HG02840 (cell line): Measurements from ENCODE around the gene TNRC6A.
"Not testable (repeated sequence)": the region's sequence is repeated elsewhere in the genome, so short reads cannot be mapped to it uniquely, and the experiment has no call there.

Experiments
- ATAC-seq: cut with Tn5 transposase; IDR thresholded peaks from one replicate; pipeline ENCODE4 v1.9.1; 2021; ENCODE audit warnings: mild to moderate bottlenecking, moderate library complexity, moderate number of reproducible peaks; ENCODE audit not compliant: unreplicated experiment, low FRiP score

Gene TNRC6A

DNA sequence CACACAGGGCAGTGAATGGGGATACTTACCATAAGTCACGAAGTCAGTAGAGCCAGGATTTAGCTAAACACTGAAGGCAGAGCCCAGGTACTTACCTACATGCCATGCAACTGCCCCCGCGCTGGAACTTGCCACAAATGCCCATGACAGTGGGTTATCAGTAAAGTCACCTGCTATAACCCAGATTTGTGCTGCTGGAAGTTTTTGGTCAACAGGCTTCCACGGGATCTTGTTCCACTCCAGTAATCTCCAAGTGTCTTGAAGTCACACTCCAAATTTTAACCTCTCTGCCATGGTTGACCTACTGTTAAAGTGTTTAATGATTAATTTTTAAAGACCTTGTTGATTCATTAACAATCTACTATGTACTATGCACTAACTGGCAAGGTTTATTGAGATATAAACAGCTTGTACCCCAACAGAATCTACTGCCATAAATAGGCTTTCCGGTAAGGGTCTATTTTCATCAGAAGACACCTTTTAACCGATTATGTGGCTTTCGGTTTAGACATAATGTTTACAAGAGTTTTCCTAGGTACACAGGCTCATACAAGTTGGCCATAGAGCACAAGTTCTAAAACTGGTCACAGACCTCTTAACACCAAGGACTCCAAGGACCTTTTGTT, 110.0 kb downstream of the TNRC6A start:
- ATAC-seq: no peak

DNA sequence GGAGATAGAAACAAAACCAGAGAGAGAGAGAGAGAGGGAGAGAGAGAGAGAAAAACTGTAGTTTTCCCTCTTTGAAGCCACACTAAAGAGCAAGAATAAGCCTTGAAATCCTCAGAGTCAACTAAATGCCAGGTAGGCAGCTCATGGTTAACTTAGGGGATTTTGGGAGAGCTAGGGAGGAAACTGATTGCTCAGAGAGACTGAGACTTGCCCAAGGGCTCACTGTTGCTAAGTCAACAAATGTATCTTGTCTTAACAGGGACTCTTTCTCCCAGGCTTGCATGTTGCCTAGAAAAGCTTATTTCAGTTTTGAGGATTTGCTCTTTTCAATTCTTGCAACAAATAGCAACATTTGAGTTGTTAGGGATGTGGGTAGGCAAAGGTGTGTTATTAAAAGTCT, 111.8 kb downstream of the TNRC6A start:
- ATAC-seq: no peak

DNA sequence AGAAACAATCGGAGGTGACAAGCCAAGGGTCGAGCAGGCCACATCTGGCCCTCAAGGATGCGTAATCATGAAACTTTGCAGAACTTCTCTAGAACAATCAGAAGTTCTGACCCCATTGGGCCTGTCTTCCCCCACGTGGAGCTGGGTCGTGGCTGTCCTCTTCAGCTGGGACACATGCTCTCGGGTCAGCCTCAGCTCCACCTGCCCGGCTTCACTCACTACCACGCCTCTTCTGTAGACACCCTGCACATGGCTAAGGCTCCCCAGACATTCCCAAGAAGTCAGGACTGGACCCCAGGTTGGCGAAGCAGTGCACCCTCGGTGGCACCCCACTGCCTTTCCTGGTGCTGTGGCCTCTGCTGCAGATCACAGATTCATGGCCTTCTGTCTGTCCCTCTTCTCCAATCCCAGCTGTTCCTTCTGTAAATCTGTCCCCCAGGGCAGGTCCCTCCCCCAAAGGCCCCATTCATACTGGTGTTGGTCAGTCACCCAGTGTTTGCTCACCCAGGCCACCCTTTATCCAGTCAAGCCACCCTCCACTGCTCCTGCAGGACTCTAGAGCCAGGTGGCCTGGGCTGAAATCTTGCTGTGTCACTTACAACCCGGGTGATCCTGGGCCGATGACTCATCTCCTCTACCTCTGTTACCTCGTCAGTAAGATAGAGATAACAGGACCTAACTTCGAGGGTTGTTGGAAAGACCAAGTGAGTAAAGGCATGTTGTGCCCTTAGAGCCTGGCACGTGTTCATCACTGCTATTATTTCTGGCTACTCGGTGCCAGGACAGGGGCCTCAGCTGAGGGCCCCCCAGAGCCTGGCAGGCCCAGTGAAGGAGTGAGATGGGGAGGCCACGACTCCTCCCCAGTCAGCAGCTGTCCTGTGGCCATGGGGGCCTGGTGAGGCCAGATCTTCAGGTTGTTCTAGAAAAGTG, 114.9 kb downstream of the TNRC6A start:
- ATAC-seq: no peak

- ATAC-seq: not testable (repeated sequence)
Measured at GRCh38 chr16:24845031-24845365, 115.5 kb downstream of the TNRC6A start.

DNA sequence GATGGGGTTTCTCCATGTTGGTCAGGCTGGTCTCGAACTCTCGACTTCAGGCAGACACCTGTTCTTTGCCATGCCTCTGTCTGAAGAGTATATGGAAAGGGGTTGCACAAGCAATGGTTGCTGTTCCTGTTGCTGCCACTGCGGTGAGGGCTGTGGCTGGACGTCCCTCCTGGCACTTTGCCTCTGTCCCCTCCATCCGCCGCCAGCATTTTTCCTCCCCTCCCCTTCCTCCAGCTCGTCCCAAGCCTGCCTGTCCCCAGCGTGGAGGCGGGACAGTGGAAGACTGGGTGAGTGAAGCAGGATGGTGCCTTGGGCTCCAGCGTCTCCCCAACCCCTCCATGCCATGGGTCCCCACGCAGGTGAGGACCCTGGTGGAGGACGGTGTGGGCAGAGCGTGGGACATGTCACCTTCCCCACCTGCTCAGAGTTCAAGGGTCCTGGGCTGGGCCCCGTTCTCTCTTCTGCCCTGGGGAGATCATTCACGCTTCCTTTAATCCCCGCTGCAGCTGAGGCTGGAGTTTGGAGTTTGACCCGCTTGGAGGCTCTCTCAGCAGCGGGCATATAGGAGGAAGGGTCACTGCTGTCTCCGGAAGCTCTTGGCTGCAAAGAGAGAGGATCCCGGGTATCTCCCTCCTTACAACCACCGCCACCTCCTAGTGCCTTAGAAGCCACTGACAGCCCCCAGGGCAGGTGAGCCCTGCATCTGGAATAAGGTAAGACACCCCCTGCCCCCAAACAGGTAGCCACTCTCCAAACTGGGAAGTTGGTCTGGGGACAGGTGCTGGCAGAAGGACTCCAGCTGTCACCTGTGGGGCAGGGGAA, 116.5 kb downstream of the TNRC6A start, which contains the start of gene SLC5A11:
TSS of gene SLC5A11 (plus strand) at position 238 of the 822 bp plus-strand sequence. CDS start 12,681 bp downstream, outside the sequence.
- no peak for ATAC-seq

DNA sequence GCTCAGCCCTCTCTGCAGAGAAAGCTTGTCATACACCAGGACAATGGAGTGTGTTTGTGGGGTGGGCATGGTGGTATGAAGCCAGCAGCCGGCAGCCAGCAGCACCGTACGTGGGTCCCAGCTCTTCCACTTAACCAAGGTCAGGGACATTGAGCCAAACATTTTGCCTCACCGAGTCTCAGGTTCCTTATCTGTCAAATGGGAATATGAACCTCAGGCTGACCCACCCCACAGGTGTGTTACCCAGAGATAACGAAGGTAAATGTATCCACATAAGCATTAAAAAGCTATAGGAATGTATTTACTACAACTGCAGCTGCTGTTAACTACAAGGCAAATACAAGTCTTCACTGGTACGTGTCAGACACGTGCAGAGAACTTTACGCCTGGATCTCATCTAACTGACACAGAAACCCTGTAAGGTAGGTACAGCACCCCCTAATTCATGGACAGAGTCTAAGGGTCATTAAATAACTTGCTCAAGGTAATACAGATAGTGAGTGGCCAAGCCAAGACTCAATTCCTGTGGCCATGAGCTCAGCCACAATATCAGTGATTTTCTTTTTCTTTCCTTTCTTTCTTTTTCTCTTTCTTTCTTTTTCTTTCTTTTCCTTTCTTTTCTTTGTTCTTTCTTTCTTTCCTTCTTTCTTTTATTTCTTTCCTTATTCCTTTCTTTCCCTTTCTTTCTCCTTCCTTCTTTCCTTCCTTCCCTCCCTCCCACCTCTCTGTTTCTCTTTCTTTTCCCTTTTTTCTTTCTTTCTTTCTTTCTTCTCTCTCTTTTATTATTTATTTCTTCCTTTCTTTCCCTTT, 117.3 kb downstream of the TNRC6A start:
- ATAC-seq: no peak

- ATAC-seq: no peak
Measured at GRCh38 chr16:24847358-24847664, 117.9 kb downstream of the TNRC6A start.

GRCh38 chr16:24848065-24848464, 118.6 kb downstream of the TNRC6A start:
- no peak for ATAC-seq

GRCh38 chr16:24849641-24850040, 120.2 kb downstream of the TNRC6A start:
- ATAC-seq: no peak

GRCh38 chr16:24850289-24850938, 121.0 kb downstream of the TNRC6A start:
- no peak for ATAC-seq

- no peak for ATAC-seq
Measured at GRCh38 chr16:24851700-24852099, 122.2 kb downstream of the TNRC6A start.

- no peak for ATAC-seq
Measured at GRCh38 chr16:24852281-24852721, 122.8 kb downstream of the TNRC6A start.

DNA sequence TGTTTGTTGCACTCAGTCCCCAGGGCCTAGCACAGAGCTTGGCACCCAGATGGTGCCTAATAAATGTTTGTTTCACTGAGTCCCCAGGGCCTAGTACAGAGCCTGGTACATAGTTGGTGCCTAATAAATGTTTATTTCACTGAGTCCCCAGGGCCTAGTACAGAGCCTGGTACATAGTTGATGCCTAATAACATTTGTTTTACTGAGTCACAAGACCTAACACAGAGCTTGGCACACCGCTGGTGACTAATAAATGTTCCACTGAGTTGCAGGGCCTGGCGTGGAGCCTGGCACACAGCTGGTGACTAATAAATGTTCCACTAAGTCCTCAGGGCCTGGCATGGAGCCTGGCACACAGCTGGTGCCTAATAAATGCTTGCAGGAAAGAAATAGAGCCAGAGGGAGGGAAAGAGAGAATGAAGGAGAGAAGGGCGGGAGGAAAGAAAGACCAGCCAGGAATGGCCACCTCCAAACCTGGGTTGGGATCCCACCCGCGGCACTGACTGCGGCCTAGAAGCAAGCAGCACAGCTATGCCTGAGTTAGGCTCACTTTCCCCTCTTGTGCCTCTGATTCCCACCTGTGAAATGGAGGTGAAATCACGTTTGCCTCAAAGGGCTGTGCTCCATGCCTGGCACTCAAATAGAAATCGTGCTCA, 123.8 kb downstream of the TNRC6A start:
- ATAC-seq: no peak

DNA sequence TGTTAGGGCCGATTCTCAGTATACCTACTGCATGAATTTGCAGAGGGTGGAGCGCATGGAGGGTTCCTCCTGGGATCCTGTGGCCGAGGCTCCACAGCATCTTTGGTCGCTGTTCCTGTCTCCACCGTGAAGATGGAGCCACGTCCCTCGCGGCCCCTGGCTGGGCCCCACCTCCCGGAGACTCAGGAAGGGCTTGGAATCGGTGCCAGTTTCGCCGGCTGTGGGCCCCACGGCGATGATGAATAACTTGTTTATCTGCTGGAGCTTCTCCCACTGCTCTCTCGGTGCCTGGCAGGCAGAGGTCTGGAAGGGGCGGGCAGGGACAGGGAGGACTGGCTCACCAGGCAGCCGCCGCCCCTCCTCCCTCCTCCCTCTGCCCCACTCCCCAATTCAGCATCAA, 124.4 kb downstream of the TNRC6A start:
- no peak for ATAC-seq

- ATAC-seq: no peak
Measured at GRCh38 chr16:24854607-24855171, 125.2 kb downstream of the TNRC6A start.

DNA sequence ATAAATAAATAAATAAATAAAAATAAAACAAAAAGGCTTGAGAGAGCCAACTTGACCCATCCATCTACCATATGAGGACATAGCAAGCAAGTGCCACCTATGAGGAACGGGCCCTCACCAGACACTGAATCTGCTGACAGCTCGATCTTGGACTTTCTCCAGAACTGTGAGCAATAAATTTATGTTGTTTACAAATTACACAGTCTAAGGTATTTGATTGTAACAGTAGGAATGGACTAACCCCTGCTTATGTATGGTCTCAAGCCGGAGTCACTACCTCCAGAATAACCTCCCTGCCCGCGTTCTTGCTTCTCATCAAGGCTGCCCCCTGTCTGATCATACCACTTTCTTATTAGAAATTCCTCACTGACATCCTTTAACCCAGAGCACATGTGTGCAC, 126.2 kb downstream of the TNRC6A start:
- no peak for ATAC-seq

GRCh38 chr16:24856871-24857270, 127.4 kb downstream of the TNRC6A start:
- ATAC-seq: not testable (repeated sequence)

GRCh38 chr16:24858219-24859041, 129.0 kb downstream of the TNRC6A start:
- ATAC-seq: no peak
